NCI-H2029 (cell line): ENCODE measurements around the gene POR.
A peak's percentile ranks its signal among the peaks of the same experiment; 100 is the strongest.
"Not testable (repeated sequence)": the region's sequence is repeated elsewhere in the genome, so short reads cannot be mapped to it uniquely, and the experiment has no call there.

ENCODE experiments used
- DNase-seq: peaks from one replicate; lab custom pipeline; 2025; lab: John Stamatoyannopoulos, UW

The POR gene

GRCh38 chr7:75885036-75885435 lies 29.9 kb upstream of the POR start:
- DNase-seq: no peak

- DNase-seq: no peak
These were observed 27.1 kb upstream of the POR start for GRCh38 chr7:75887669-75888369.

GRCh38 chr7:75888464-75889222 lies 26.3 kb upstream of the POR start:
- no peak for DNase-seq

GRCh38 chr7:75889223-75889825 lies 25.6 kb upstream of the POR start:
- DNase-seq: no peak

GRCh38 chr7:75889826-75890225 lies 25.1 kb upstream of the POR start:
- DNase-seq: no peak

GRCh38 chr7:75891237-75891636 lies 23.7 kb upstream of the POR start:
- DNase-seq: not testable (repeated sequence)

GRCh38 chr7:75891815-75892411 lies 23.0 kb upstream of the POR start:
- DNase-seq: no peak

- DNase-seq: peak; percentile 39
These were observed 22.2 kb upstream of the POR start for GRCh38 chr7:75892634-75893272.

GRCh38 chr7:75896803-75897327 lies 18.1 kb upstream of the POR start:
- DNase-seq: no peak

- DNase-seq: no peak
These were observed 14.2 kb upstream of the POR start for GRCh38 chr7:75900617-75901315.

- DNase-seq: no peak
These were observed 9.0 kb upstream of the POR start for GRCh38 chr7:75905785-75906604.

- no peak for DNase-seq
These were observed 7.8 kb upstream of the POR start for GRCh38 chr7:75906991-75907667.

- DNase-seq: not testable (repeated sequence)
These were observed 7.3 kb upstream of the POR start for GRCh38 chr7:75907668-75908039.

- DNase-seq: no peak
These were observed 5.3 kb upstream of the POR start for GRCh38 chr7:75909521-75910132.

GRCh38 chr7:75911186-75911585 lies 3.8 kb upstream of the POR start:
- DNase-seq: not testable (repeated sequence)

- no peak for DNase-seq
These were observed 1.5 kb upstream of the POR start for GRCh38 chr7:75913437-75913836.

GRCh38 chr7:75914169-75914654 lies 743 bp upstream of the POR start:
- DNase-seq: no peak

- no peak for DNase-seq
These were observed 631 bp downstream of the POR start for GRCh38 chr7:75915416-75916156.

GRCh38 chr7:75916259-75916658 lies 1.3 kb downstream of the POR start:
- DNase-seq: no peak
